ENCODE results near the gene XKR3.
"Not testable (repeated sequence)": the region's sequence is repeated elsewhere in the genome, so short reads cannot be mapped to it uniquely, and the experiment has no call there.

Gene XKR3

DNA sequence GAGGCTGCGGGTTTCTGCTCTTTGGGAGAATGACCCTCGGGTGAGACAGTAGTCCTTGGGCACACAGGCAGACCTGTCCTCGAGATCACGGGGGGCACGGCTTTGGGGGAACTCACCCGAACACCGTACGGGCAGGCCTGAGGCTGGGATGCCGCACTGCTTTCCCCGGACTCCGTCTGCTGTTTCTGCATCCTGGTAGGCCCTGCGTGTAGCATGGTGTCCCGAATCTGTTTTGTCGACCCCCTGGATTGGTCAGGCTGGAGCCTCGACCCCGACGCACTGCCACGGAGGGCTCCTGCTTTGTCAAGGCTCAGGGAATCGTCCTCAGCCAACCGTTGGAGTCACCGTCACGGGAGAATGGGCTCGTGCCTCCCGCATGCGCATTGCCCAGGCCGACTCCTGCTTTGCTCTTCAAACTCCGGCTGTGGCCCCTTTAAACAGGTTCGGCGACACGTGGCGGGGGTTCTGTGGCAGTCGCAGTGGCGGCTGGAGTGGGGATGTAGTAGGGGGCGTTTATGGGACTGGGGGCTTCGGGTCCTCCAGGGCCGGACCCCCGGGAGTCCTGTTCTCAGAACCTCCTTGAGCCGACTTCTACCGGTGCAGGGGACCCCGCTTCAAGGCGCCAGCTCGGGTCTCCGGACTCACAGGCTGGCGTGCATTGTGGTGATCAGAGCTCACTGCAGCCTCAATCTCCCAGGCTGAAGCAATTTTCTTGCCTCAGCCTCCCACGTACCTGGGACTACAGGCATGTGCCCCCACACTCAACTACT is 76.9 kb downstream of the XKR3 start:
- not testable (repeated sequence) for H3K36me3 Mint-ChIP-seq; H3K9me3 Mint-ChIP-seq; H3K27me3 Mint-ChIP-seq; H3K4me3 Mint-ChIP-seq; H3K27ac Mint-ChIP-seq; ATAC-seq (ENCODE audit: low read depth); DNase-seq (ENCODE audit: low spot score in 2 of 2); H3K4me1 Mint-ChIP-seq

DNA sequence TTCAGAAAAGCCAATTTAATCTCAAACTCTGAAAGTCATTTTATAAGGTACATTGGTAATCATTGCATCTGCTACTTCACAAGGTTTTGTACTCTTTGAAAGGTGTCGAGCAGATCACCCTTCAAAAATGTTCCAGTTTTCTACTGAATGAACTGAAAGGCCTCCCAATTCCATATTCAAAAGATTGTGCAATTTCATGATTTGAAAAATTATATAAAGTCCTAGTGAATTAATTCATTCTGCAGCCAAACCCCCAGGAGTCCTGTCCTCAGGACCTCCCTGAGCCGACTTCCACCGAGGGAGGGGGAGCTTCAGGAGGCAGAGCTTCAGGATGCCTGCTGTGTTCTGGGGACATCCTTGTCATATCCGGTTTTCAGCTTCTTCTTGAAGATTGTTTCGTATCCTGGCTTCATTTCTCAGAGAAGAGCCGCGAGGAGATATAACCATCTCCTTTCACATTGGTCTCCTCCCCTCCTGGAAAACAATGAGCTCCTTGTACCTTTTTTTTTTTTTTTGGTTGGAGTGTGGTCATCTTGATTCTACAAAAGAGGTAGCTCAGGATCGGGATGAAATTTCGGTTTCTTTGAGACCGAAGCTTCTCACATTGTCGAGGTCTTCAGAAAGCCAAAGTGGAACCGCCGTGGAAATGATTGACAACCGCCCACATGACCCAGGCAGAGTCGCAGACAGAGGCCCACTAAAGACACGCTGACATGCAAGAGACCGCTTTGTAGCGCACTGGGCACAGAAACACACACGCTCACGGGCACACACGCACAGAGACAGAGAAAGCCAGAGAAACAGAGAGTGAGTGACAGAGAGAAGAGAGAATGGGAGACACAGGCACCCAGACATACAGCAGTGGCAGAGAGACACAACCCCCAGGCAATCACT is 77.7 kb downstream of the XKR3 start:
- not testable (repeated sequence) for DNase-seq (ENCODE audit: low spot score in 2 of 2); ATAC-seq (ENCODE audit: low read depth); H3K27me3 Mint-ChIP-seq; H3K27ac Mint-ChIP-seq; H3K36me3 Mint-ChIP-seq; H3K9me3 Mint-ChIP-seq; H3K4me1 Mint-ChIP-seq; H3K4me3 Mint-ChIP-seq

DNA sequence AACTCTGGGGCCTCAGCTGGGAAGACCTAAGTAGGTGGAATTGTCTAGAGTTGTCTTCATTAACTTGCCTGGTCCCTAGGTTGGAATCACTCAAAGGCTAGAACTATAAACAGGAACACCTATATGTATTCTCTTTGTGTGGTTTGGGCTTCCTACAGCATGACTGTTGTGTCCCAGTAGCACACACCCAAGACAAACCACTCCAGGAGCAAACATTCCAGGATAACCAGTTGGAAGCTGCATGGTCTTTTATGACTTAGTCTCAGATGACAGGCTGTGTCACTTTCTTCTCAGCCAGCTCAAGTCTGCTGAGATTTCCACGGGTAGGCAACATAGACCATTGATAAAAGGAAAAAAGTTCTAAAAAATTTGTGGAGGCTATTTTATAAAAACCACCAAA is 90.9 kb downstream of the XKR3 start:
- H3K27me3 Mint-ChIP-seq; H3K4me3 Mint-ChIP-seq; H3K36me3 Mint-ChIP-seq; ATAC-seq (ENCODE audit: low read depth); H3K27ac Mint-ChIP-seq; DNase-seq (ENCODE audit: low spot score in 2 of 2); H3K9me3 Mint-ChIP-seq; H3K4me1 Mint-ChIP-seq: not testable (repeated sequence)

Data from memory B cell (primary cell).